Stimulated activated CD8-positive, alpha-beta memory T cell treated with anti-CD3 and anti-CD28 coated beads, Interleukin-4, amount 100 ng/mL, for 48 hours (primary cell): ENCODE data around the gene XAB2.

ENCODE experiments used
- DNase-seq: peaks from one replicate; pipeline ENCODE4 v3.0.0-alpha.2; 2020

Gene XAB2

DNA sequence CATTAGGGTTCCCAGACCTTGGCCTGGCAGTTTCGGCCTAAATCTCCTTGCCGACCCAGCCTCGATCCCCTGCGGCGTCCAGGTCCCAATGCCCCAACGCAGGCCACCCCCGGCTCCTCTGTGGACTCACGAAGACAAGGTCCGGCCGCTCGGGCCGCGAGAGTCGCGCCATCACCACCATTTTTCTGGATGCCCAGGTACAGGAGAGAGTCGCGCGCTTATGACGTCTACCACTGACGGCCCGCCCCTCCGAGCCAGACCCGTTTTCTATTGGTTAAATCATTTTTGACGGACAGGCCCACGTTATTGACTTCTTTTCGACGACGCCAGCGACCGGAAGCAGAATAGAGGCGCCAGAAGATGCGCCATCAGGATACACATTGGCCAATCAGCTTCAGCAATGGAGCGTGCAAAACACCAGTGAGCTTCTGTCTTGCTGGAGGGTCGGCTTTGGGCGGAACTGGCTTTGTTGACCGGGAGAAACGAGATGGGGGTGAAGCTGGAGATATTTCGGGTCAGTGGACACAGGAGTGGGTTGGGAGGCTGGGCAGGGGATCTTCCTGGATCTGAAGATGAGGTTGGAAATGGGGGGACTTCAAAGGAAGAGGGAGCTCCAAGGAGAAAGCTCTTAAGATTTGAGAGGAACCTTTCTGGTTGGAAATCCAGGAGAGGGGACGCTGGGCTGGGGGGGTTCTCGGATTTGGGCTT, at the start of gene XAB2, which contains the start of gene PET100:
TSS of gene XAB2 (minus strand) at position 199 of the 708 bp plus-strand sequence. CDS start at position 181, 18 bp downstream.
TSS of gene PET100 (plus strand) at position 447 of the 708 bp plus-strand sequence. CDS start at position 488, 41 bp downstream.
- DNase-seq = peak; percentile 94

DNA sequence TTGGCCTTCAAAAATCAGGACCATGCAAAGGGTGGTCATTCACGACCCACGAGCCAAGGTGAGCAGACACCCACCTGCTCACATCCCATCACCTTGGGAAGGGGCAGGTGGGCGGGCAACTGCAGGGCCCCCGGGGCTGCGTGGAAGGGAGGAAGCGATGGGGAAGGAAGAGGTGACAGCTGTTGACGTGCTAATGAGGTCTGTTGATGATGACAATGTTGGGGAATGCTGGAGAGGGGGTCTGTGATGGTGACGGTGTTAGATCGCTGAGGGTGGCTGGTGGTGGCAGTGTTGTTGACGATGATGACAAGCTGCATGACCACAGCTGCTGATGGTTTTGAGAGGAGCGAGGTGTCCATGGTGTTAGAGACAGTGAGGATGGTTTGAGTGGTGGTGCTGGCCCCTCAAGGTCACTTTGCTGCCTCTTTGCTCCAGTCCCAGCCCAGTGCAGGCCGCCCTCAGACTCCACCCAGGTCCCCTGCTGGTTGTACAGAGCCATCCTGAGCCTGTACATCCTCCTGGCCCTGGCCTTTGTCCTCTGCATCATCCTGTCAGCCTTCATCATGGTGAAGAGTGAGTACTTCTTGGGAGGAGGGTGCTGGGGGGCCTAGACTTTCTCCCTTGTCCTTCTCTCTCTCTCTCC, 48.4 kb upstream of the XAB2 start:
- DNase-seq = no peak

DNA sequence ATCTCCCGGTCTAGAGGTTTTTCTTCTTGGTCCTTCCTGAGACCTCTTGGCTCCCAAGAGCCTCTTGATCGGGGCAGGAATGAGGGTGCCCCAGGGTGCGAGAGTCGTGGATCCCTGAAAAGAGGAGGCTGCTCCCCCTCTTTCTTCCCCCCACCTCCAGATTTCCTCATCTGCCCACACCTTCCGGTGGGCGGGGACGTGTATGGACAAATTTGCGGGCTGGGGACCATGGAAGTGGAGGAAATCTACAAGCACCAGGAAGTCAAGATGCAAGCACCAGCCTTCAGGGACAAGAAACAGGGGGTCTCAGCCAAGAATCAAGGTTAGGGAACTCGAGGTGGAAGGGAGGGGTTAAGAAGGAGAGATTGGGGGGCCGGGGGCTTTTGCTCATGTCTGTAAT, 47.5 kb upstream of the XAB2 start, which contains the start of gene MCEMP1:
TSS of gene MCEMP1 (plus strand) at position 237 of the 400 bp plus-strand sequence. CDS start at position 268, 31 bp downstream.
- DNase-seq = no peak

DNA sequence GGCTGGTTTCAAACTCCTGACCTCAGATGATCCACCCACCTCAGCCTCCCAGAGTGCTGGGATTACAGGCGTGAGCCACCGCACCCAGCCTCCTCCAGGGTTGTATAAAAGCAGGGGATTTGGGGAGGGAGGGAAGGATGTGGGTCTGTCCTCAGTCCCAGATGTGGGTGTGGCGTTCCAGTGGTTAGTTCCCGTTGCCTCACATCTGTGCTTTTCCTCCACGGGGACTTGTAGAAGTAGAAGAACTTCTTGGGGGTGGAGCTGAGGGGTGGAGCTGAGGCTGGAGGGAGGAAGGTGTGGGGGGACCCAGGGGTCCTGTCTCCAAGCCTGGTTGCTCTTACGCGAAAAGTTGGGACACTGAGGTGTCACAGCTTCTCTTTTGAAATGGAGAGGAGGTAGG, 47.0 kb upstream of the XAB2 start:
- no peak for DNase-seq

DNA sequence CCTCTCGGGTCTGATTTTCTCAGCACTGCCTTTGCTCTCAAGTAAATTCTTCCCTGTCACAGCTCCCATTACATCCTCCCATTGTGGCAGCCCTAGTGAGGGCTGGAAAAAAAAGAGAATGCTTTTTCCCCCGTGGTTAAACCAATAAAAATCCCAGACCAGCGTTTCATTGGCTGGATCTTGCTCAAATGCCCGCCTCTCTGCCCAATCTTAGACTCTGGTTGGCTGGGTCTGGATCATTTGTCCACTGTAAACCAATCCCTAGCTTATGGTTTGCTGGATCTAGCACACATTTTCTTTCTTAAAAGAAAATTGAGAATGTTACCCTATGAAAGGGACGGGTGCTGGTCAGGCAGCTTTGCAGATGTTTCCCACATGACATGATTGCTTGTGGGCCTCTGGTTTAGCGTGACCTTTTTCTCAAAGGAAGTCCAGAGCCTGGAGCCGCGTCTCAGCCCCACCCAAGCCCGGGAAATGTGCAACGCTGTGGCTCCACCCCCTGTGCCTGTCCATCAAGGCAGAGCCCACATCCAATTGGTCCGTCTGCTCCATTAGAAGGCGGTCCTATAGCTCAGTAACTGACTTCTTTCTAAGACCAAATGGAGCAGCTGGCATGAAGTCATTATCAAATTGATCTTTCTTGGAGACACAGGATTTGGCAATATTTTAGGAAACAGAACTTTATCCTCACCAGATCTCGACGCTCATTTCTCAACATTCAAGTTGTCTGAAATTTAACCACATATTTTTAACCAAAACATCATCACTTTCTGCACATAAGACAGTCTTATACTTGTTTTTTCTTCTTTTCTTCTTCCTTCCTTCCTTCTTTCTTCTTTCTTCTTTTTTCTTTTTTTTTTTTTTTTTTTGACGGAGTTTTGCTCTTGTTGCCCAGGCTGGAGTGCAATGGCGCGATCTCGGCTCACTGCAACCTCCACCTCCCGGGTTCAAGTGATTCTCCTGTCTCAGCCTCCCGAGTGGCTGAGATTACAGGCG, 45.0 kb upstream of the XAB2 start:
- peak; percentile 66 for DNase-seq

GRCh38 chr19:7672522-7672921, 43.2 kb upstream of the XAB2 start:
- DNase-seq = no peak

DNA sequence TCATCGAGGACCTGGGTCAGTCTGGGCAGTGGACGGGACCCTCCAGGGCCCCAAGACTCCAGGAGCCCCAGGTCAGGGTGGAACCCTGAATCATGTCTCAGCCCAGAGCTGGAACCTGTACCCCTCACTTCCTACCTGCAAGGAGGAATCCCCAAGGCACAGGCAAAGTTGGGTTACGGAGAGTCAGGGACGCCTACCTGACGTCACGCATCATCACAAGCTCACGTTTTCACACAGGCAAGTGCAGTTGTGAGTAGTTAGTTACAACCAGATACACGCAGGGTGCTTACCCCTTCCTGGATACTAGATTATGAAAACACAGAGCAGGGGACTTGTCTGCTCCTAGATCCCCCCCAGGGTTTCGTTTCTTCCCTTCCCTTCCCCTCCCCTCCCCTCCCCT, 41.4 kb upstream of the XAB2 start:
- DNase-seq = no peak

- DNase-seq = no peak
Measured at GRCh38 chr19:7670150-7670783, 40.9 kb upstream of the XAB2 start.

DNA sequence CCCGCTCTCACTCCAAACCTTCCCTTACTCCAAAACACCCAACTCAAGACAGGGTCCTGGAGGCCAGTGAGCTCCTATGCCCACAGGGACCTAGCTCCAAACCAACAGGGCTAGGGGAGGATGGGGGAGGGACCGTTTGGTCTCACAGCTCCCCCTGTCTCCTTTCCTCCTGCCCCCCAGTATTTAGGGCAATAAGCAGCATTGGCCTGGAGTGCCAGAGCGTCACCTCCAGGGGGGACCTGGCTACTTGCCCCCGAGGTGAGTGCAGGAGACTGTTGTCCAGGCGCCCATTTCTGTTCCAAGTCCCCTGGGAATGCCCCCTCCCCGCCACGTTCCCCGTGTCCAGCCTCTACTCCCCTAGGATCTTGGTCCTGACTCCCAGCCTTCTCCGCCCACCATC, 40.3 kb upstream of the XAB2 start:
- no peak for DNase-seq

DNA sequence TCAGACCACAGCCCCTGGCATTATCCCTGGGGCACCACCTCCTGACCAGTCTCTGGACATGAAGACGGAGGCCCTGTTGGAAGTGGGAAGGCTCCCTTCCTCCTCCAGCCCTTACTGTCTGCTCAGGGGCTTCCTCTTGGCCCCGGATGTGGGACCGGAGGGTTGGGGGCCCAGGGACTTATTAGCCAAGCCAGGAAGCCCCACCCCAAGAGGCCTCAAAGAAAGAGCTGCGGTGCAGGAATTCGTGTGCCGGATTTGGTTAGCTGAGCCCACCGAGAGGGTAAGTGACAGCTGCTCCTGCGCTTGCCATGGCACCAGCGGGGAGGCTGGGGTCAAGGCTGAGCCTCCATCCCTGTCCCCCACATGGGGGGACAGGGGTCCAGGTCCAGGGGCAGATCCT, 39.5 kb upstream of the XAB2 start, which contains the start of gene RETN:
TSS of gene RETN (plus strand) at position 208 of the 400 bp plus-strand sequence. CDS start 278 bp downstream, outside the sequence.
- DNase-seq = no peak

- DNase-seq = no peak
Measured at GRCh38 chr19:7665076-7665475, 35.7 kb upstream of the XAB2 start.

GRCh38 chr19:7663706-7664105, 34.4 kb upstream of the XAB2 start:
- no peak for DNase-seq

DNA sequence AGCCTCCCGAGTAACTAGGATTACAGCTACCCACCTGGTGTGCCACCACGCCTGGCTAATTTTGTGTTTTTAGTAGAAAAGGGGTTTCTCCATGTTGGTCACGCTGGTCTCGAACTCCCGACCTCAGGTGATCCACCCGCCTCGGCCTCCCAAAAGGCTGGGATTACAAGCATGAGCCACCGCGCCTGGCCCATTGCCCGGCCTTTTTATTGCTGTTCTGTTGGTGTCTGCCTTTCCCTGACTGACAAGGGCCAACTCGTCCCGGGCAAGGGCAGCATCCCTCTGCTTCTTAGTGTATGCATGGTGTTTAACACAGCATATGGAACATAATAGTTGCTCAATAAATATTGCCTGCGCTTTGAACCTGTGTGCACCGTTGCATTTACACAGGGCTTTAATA, 33.3 kb upstream of the XAB2 start:
- DNase-seq = no peak

- DNase-seq = no peak
Measured at GRCh38 chr19:7661744-7662538, 32.6 kb upstream of the XAB2 start.

DNA sequence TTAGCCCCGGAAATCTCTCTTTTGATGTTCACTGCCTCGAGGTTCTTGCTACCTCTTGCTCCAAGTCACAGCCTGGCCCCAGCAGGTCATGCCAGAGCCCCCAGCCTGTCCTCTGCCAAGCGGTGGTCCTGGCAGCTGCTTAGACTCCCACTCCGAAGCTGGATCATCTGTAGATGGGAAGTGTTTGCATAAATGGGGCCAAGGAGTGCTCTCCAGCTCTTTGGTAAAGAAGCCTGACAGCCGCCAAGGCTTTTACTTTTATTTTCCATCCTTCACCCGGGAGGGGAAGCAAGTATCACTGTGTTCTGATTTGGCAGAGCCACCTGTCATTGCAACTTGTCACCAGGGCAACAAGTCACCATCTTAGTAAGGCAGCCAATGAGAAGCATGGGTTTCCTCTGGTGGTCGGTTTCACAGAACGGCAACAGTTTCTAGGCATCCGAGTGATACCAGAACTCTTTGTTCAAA, 28.9 kb upstream of the XAB2 start:
- DNase-seq = peak; percentile 54

- DNase-seq = peak; percentile 67
Measured at GRCh38 chr19:7657131-7657751, 27.9 kb upstream of the XAB2 start.

- DNase-seq = no peak
Measured at GRCh38 chr19:7655581-7655980, 26.2 kb upstream of the XAB2 start.

- DNase-seq = no peak
Measured at GRCh38 chr19:7654401-7654800, 25.1 kb upstream of the XAB2 start.

DNA sequence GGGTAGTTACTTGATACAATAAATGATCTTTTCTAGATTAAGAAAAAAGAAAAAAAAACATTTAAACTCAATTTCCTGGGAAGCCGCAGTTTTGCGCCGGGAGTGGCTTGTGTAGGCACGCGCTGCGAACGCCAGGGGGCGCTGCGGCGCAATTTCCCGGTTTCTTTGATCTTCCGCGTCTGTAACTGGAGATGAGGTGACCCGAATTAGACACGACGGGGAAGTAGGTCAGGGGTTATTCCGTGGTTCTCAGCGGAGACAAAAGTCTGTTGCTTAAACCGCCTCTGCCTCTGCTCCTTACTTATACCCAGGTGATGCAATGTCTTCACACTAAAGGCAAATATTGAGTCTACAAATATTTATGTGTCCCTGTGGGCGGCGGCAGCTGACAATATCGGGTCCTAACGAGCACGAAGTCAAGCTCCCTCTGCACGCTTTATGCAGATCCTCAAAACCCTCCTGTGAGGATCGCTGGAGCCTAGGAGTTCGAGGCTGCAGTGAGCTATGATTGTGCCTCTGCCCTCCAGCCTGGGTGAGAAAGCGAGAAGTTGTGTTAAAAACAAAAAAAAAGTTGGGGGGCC, 22.8 kb upstream of the XAB2 start:
- DNase-seq = peak; percentile 93

DNA sequence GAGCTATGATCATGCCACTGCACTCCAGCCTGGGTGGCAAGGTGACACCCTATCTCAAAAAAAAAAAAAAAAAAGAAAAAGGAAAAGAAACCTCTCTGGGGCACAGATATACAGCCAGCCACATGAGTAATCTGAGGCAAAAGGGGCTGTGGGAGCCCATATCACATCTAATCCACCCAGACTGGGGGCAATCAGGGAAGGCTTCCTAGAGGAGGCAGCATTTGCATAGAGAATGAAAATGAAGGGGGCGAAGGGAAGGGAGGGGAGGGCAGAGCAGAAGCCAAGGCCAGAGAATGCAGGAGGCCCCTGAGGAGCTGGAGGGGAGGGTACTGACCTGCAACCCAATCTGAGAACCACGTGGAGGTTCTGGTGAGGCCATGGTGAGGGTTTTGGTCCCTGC, 20.8 kb upstream of the XAB2 start:
- DNase-seq = no peak
